CMK (cell line): ENCODE measurements around the gene HAX1.
"Not testable (repeated sequence)": the region's sequence is repeated elsewhere in the genome, so short reads cannot be mapped to it uniquely, and the experiment has no call there.

Experiments
- DNase-seq: peaks from one replicate; pipeline ENCODE4 v3.0.0-alpha.2; 2010; ENCODE audit warnings: low read depth

Gene HAX1

GRCh38 chr1:154272217-154272998, at the start of gene HAX1:
Gene HAX1, plus strand, starts transcription at chr1:154272629. Its CDS starts 95 bp downstream, at chr1:154272724.
- peak; percentile 97 for DNase-seq

DNA sequence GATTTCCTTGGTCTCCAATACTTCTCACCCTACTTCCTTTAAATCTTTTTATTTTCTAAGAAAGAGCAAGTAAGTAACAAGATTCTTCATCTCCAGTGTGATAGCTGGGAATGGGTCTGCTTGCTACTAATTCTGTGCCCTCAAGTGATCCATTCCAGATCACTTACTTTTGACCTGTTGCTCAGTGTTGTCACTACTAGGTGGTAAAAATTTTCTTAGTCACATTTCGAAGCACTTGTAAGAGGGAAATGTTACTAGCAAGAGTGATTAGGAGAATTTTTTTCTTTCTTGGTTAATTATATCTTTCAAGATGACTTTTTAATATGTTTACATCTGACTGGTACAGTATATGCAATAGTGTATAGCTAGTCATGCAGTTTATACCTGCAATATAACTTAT, 49.5 kb upstream of the HAX1 start:
- no peak for DNase-seq

- DNase-seq = no peak
Observed at GRCh38 chr1:154223621-154224020, 48.8 kb upstream of the HAX1 start.

- no peak for DNase-seq
Observed at GRCh38 chr1:154225370-154225769, 47.1 kb upstream of the HAX1 start.

DNA sequence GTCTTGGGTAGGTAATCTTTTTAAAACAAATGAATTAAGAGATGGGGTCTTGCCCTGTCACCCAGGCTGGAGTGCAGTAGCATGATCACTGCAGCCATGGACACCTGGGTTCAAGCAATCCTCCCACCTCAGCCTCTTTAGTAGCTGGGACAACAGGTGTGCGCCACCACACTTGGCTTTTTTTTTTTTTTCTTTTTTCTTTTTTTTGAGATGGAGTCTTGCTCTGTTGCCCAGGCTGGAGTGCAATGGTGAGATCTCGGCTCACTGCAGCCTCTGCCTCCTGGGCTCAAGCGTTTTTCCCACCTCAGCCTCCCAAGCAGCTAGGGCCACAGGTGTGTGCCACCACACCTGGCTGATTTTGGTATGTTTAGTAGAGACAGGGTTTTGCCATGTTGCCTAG, 41.3 kb upstream of the HAX1 start:
- not testable (repeated sequence) for DNase-seq

DNA sequence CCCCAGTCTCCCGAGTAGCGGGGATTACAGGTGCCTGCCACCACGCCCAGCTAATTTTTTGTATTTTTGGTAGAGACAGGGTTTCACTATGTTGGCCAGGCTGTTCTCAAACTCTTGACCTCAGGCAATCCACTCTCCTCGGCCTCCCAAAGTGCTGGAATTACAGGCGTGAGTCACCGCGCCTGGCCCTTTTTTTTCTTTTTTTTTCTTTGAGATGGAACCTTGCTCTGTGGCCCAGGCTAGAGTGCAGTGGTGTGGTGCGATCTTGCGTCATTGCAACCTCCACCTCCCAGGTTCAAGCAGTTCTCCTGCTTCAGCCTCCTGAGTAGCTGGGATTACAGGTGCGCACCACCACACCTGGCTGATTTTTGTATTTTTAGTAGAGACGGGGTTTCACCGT, 39.3 kb upstream of the HAX1 start:
- DNase-seq = not testable (repeated sequence)

GRCh38 chr1:154236855-154237254, 35.6 kb upstream of the HAX1 start:
- DNase-seq = no peak

GRCh38 chr1:154237435-154237834, 35.0 kb upstream of the HAX1 start:
- no peak for DNase-seq

- DNase-seq = no peak
Observed at GRCh38 chr1:154237880-154238506, 34.4 kb upstream of the HAX1 start.

DNA sequence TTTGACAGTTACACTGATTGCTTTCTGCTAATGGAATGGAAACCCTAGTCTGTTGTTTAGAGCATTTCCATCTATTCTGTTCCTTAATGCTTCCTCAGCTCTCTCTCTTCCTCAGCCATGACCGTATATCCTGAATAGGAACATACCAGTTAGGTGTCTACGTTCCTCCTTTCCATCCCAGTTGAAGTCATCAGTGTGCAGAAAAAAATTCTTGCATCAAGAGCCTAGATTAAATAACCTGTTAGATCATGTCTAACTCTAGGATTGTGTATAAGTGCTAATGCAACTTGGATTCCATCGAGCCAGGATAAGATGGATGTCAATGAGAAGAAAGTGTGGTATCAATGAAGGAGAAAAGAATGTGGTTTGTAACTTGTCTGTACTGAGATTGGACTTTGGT, 32.9 kb upstream of the HAX1 start:
- no peak for DNase-seq

GRCh38 chr1:154240294-154240833, 32.1 kb upstream of the HAX1 start:
- no peak for DNase-seq

DNA sequence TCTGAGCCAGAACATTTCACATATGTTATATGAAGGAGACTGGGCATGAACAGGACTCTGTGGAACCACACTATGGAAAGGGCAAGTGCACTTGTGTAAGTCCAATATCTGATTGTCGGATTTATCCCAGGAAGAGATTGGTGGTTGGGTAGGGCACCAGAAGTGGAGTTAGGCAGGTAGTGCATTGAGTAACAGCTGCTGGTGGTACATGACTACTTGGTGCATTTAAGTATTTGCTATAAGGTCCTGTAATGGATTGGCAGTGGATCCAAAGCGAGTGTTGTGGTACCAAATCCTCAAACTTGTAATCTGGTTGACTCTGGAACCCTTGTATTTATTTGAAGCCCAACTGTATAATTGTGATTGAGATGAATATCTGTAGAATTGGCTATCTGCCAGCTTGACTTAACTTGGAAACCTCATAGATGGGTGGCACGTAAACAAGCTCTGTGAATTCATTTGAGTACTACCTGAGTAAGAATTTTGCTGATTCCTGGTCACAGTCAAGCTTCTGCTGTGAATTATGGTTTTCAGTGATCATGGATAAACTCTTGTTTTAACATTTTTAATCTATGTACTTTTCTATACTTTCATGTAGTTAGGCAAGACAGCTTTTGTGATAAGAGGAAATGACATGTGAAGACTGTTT, 30.6 kb upstream of the HAX1 start:
- no peak for DNase-seq

- no peak for DNase-seq
Observed at GRCh38 chr1:154253671-154254070, 18.8 kb upstream of the HAX1 start.

DNA sequence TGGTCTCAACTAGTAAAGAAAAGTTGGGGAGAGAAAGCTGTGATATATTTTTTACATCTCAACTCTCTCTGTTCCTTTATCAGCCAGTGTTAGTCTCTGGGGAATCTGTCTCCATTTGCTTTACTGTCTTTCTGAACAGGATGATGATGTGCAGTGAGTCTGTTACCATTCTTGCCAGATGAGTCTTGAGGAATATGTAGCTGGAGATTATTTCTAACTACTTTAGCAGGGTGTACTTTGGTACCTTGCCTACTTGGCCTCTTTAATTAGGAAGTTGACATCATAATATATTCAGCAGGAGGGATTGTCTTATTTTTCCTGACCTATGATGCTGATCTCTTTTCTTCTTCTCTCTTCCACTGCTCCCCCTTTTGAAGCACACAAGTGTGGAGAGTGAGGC, 15.7 kb upstream of the HAX1 start:
- no peak for DNase-seq

- DNase-seq = no peak
Observed at GRCh38 chr1:154258784-154259183, 13.6 kb upstream of the HAX1 start.

DNA sequence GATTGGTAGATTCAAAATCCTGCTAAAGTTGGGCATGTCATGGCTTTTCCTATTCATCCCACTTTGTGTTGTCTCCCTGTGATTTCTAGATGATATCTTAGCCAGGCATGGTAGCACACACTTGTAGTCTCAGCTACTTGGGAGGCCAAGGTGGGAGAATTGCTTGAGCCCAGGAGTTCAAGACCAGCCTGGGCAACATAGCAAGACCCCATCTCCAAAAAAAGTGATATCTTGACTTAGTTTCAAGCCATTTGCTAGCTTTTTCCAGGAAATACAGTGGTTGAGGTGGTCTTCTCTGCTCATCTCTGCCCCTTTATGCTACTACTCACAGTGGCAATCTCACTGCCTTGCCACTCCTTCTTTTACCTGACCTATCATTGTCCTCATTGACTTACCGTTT, 12.3 kb upstream of the HAX1 start:
- DNase-seq = no peak

DNA sequence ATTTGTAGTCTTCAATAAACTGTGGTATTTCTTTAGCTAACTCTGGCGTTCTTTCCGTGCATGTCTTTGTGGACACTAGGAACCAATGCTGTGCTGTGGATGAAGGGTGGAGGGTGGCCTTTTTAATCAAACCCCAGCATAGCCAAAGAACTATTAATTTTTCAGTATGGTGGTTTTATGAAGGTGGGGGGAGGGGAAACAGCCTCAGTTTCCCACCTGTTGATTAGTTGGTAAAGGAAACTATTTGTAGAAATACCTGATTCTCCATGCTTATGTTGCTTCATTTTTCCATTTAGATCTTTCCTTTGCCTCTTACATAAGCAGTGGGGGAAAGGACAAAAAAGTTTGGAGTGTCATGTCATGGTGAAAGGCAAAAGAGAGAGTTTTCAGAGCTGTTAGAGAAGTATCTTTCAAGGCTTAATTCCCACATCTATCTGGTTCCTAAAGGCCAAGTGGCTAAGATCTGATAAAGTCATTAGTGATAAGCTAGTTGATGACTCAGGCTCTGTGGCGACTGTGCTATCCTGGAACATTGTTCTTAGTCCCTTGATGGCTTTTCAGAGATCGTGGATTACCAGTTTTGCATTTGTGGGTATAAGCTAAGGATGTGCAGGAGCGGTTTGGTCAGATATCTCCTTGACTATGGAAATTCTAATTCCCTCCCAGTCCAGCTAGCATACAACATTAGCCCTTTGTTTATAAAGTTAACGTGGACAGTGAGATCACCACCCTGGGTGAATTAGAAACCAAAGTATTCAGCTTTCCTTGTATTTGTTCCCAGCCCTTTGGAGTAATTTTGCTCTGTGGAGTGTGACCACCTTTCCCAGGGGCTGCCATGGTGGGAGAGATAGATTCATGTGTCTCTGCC, 8.7 kb upstream of the HAX1 start:
- DNase-seq = no peak

- no peak for DNase-seq
Observed at GRCh38 chr1:154264454-154264853, 8.0 kb upstream of the HAX1 start.

GRCh38 chr1:154265586-154265985, 6.8 kb upstream of the HAX1 start:
- no peak for DNase-seq

- DNase-seq = no peak
Observed at GRCh38 chr1:154270833-154271232, 1.6 kb upstream of the HAX1 start.

DNA sequence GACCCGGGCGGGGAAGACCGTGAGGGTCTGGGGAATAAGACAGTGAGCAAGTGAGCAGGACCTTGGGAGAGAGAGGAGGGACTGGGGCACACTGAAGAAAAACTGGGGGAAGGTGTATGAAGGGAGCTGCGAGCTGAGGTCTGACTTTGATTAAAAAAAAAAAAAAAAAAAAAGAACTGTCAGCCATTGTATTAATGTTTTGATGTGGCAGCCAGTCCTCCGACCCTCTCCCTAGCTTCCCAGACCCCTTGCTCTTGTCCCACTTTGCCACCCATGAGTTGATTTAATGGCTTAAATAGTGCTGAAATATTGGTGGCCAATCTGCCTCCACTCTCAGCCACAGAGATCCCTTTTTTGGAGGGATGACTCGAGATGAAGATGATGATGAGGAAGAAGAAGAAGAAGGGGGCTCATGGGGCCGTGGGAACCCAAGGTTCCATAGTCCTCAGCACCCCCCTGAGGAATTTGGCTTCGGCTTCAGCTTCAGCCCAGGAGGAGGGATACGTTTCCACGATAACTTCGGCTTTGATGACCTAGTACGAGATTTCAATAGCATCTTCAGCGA, 652 bp downstream of the HAX1 start:
- DNase-seq = no peak

- DNase-seq = peak; percentile 21
Observed at GRCh38 chr1:154276797-154277196, 4.4 kb downstream of the HAX1 start.
